Erythroblast (primary cell): ENCODE data around the gene SERGEF.

Source experiments
- DNase-seq, 2 experiments: peaks; one replicate each; lab custom pipeline; 2025; lab: John Stamatoyannopoulos, UW
- GATA1 ChIP-seq: IDR thresholded peaks from 2 replicates; pipeline ENCODE4 v1.6.1; 2011; ENCODE audit warnings: low read depth, mild to moderate bottlenecking, control low read depth, low read length, moderate library complexity
- POLR2A ChIP-seq: IDR thresholded peaks from 2 replicates; pipeline ENCODE4 v1.6.1; 2011; ENCODE audit warnings: mild to moderate bottlenecking, low read length

The SERGEF gene

GRCh38 chr11:17811352-17811751 is 201.5 kb downstream of the SERGEF start:
- no peak for DNase-seq
- TF ChIP-seq POLR2A (no peak), GATA1 (no peak)

- DNase-seq = no peak
These were observed 202.1 kb downstream of the SERGEF start for GRCh38 chr11:17810746-17811145.

GRCh38 chr11:17810041-17810440 is 202.8 kb downstream of the SERGEF start:
- no peak for DNase-seq
- TF ChIP-seq POLR2A (no peak), GATA1 (no peak)

More at GRCh38 chr11:17810746-17811145, 202.1 kb downstream of the SERGEF start:
- TF ChIP-seq POLR2A (no peak), GATA1 (no peak)

- TF ChIP-seq GATA1 (no peak), POLR2A (no peak)
- DNase-seq = no peak
These were observed 205.8 kb downstream of the SERGEF start for GRCh38 chr11:17807034-17807433.

GRCh38 chr11:17805873-17806272 is 207.0 kb downstream of the SERGEF start:
- TF ChIP-seq POLR2A (no peak), GATA1 (no peak)
- no peak for DNase-seq

- no peak for DNase-seq
- TF ChIP-seq GATA1 = no peak
- TF ChIP-seq POLR2A = no peak
These were observed 207.8 kb downstream of the SERGEF start for GRCh38 chr11:17805043-17805442.

- no peak for DNase-seq
- TF ChIP-seq GATA1 (no peak), POLR2A (no peak)
These were observed 209.0 kb downstream of the SERGEF start for GRCh38 chr11:17803754-17804334.

- TF ChIP-seq GATA1 (no peak), POLR2A (no peak)
- DNase-seq = no peak
These were observed 210.4 kb downstream of the SERGEF start for GRCh38 chr11:17802491-17802890.

GRCh38 chr11:17801166-17801565 is 211.7 kb downstream of the SERGEF start:
- TF ChIP-seq GATA1 = no peak
- TF ChIP-seq POLR2A = no peak
- no peak for DNase-seq

GRCh38 chr11:17799147-17799546 is 213.7 kb downstream of the SERGEF start:
- no peak for TF ChIP-seq POLR2A
- DNase-seq = no peak

GRCh38 chr11:17798716-17799115 is 214.1 kb downstream of the SERGEF start:
- TF ChIP-seq POLR2A = no peak
- no peak for TF ChIP-seq GATA1
- DNase-seq = no peak

GRCh38 chr11:17798253-17798652 is 214.6 kb downstream of the SERGEF start:
- no peak for TF ChIP-seq GATA1
- no peak for TF ChIP-seq POLR2A
- DNase-seq = no peak

- no peak for TF ChIP-seq POLR2A
- no peak for TF ChIP-seq GATA1
These were observed 216.7 kb downstream of the SERGEF start for GRCh38 chr11:17796154-17796553.

GRCh38 chr11:17794981-17795380 is 217.9 kb downstream of the SERGEF start:
- no peak for DNase-seq
- TF ChIP-seq GATA1 = no peak
- no peak for TF ChIP-seq POLR2A

More at GRCh38 chr11:17796154-17796553, 216.7 kb downstream of the SERGEF start:
- no peak for DNase-seq

- no peak for TF ChIP-seq POLR2A
- DNase-seq = no peak
These were observed 219.1 kb downstream of the SERGEF start for GRCh38 chr11:17793642-17794170.

- no peak for DNase-seq
- TF ChIP-seq GATA1 (no peak), POLR2A (no peak)
These were observed 220.7 kb downstream of the SERGEF start for GRCh38 chr11:17792161-17792560.
